Fibroblast of lung (primary cell): ENCODE data around the gene ZPR1.

Experiments used
- EZH2 ChIP-seq: IDR thresholded peaks from 2 replicates; pipeline ENCODE4 v1.5.1; 2012; ENCODE audit warnings: low read length, control low read depth, mild to moderate bottlenecking; ENCODE audit errors: missing control alignments
- TF ChIP-seq, protein P1 (sequence below), 2 donors: IDR thresholded peaks in 1 of 2; conservative IDR thresholded peaks in 1 of 2; 1 replicate in 1 of 2; 2 replicates in 1 of 2; pipeline ENCODE4 v1.5.1; 2011 to 2012; ENCODE audit warnings: low read length in 2 of 2, control low read depth in 1 of 2, inconsistent platforms in 1 of 2, low read depth in 1 of 2, mild to moderate bottlenecking in 1 of 2

GRCh38 chr11:116813170-116813569 lies 25.3 kb upstream of the ZPR1 start:
- TF ChIP-seq, protein P1, sequence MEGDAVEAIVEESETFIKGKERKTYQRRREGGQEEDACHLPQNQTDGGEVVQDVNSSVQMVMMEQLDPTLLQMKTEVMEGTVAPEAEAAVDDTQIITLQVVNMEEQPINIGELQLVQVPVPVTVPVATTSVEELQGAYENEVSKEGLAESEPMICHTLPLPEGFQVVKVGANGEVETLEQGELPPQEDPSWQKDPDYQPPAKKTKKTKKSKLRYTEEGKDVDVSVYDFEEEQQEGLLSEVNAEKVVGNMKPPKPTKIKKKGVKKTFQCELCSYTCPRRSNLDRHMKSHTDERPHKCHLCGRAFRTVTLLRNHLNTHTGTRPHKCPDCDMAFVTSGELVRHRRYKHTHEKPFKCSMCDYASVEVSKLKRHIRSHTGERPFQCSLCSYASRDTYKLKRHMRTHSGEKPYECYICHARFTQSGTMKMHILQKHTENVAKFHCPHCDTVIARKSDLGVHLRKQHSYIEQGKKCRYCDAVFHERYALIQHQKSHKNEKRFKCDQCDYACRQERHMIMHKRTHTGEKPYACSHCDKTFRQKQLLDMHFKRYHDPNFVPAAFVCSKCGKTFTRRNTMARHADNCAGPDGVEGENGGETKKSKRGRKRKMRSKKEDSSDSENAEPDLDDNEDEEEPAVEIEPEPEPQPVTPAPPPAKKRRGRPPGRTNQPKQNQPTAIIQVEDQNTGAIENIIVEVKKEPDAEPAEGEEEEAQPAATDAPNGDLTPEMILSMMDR (conservative IDR thresholded peaks at IDR 0.05 in 1 of 2, IDR thresholded peaks at IDR 0.05 in 1 of 2; ENCODE audit: low read depth in 1 of 2, low read length in 2 of 2), result no peak
- TF ChIP-seq EZH2, result no peak
